Nephron progenitor cell (in vitro differentiated cells): ENCODE results near the gene NIPAL3.
A peak's percentile ranks its signal among the peaks of the same experiment; 100 is the strongest.

Source experiments
- DNase-seq: peaks from one replicate; pipeline ENCODE4 v3.0.0; 2021
- H3K27ac Mint-ChIP-seq: 2 replicates; pipeline ENCODE4 v1.8.0; 2021; ENCODE audit warnings: mild to moderate bottlenecking, moderate library complexity, mixed read lengths
- H3K27me3 Mint-ChIP-seq: 2 replicates; pipeline ENCODE4 v1.8.0; 2021; ENCODE audit warnings: mild to moderate bottlenecking, low read depth, mixed read lengths; ENCODE audit not compliant: poor library complexity
- H3K36me3 Mint-ChIP-seq: 2 replicates; pipeline ENCODE4 v1.8.0; 2021; ENCODE audit warnings: low read depth, mixed read lengths
- H3K4me1 Mint-ChIP-seq: 2 replicates; pipeline ENCODE4 v1.8.0; 2021; ENCODE audit warnings: mixed read lengths
- H3K4me3 Mint-ChIP-seq: 2 replicates; pipeline ENCODE4 v1.8.0; 2021; ENCODE audit warnings: mild to moderate bottlenecking, moderate library complexity, mixed read lengths
- H3K9me3 Mint-ChIP-seq: 2 replicates; pipeline ENCODE4 v1.8.0; 2021; ENCODE audit warnings: mild to moderate bottlenecking, moderate library complexity, mixed read lengths
- CTCF ChIP-seq: fragments of 200-600 bp; sonication (generic); IDR thresholded peaks from 2 replicates; pipeline ENCODE4 v1.5.0; 2021; ENCODE audit warnings: antibody characterized with exemption

Gene NIPAL3

GRCh38 chr1:24387636-24388175 lies 27.9 kb upstream of the NIPAL3 start:
- Mint-ChIP-seq H3K27ac (no peak overlapping the region), H3K4me3 (no peak overlapping the region), H3K4me1 (peaks cover 11% of the 10 kb centered on the region), H3K9me3 (no peaks in the 10 kb centered on the region), H3K27me3 (no peaks in the 10 kb centered on the region), H3K36me3 (peaks cover 18% of the 10 kb centered on the region)
- TF ChIP-seq CTCF = no peak
- DNase-seq = no peak

GRCh38 chr1:24388331-24388885 lies 27.2 kb upstream of the NIPAL3 start:
- Mint-ChIP-seq H3K27me3 (no peaks in the 10 kb centered on the region), H3K9me3 (no peaks in the 10 kb centered on the region), H3K4me3 (no peak overlapping the region), H3K4me1 (peaks cover 13% of the 10 kb centered on the region), H3K27ac (no peak overlapping the region), H3K36me3 (peaks cover 12% of the 10 kb centered on the region)
- no peak for DNase-seq
- TF ChIP-seq CTCF = no peak

GRCh38 chr1:24389231-24389678 lies 26.3 kb upstream of the NIPAL3 start:
- Mint-ChIP-seq H3K36me3 (peaks cover 12% of the 10 kb centered on the region), H3K27me3 (no peaks in the 10 kb centered on the region), H3K4me3 (no peak overlapping the region), H3K4me1 (peaks cover 17% of the 10 kb centered on the region), H3K27ac (no peak overlapping the region), H3K9me3 (no peaks in the 10 kb centered on the region)
- no peak for TF ChIP-seq CTCF
- DNase-seq = no peak

GRCh38 chr1:24390924-24391782 lies 24.4 kb upstream of the NIPAL3 start:
- Mint-ChIP-seq H3K9me3 (no peaks in the 10 kb centered on the region), H3K27me3 (no peaks in the 10 kb centered on the region), H3K36me3 (peaks cover 7% of the 10 kb centered on the region), H3K4me1 (peaks cover 17% of the 10 kb centered on the region), H3K4me3 (no peak overlapping the region), H3K27ac (peak overlapping the region; percentile 40)
- peak; percentile 73 for DNase-seq
- peak; percentile 93 for TF ChIP-seq CTCF

- H3K27me3 Mint-ChIP-seq = no peaks in the 10 kb centered on the region
- H3K27ac Mint-ChIP-seq = no peak overlapping the region
- no peaks in the 10 kb centered on the region for H3K9me3 Mint-ChIP-seq
- no peak overlapping the region for H3K4me3 Mint-ChIP-seq
- TF ChIP-seq CTCF = peak; percentile 83
- peak; percentile 81 for DNase-seq
- peaks cover under 1% of the 10 kb centered on the region for H3K36me3 Mint-ChIP-seq
- peaks cover 17% of the 10 kb centered on the region for H3K4me1 Mint-ChIP-seq
Measured at GRCh38 chr1:24391882-24392603, 23.6 kb upstream of the NIPAL3 start.
